T-helper 17 cell (primary cell): ENCODE results near the gene GAL3ST1. TPM values are rescaled to one million over a fixed set of nuclear protein-coding genes. Genes with fewer than 3 reads are reported as not detected.
"Not testable (repeated sequence)": the region's sequence is repeated elsewhere in the genome, so short reads cannot be mapped to it uniquely, and the experiment has no call there.

ENCODE experiments used
- ATAC-seq: fragments of 150-1000 bp; cut with Tn5 transposase; 2 replicates; pipeline ENCODE4 v1.10.0; 2021; ENCODE audit warnings: mild to moderate bottlenecking, moderate library complexity
- DNase-seq, 3 donors: peaks; one replicate each; pipeline versions ENCODE4 v3.0.0 to v3.0.0-alpha.2; 2020 to 2021
- H3K9me3 ChIP-seq: one replicate; pipeline ENCODE4 v1.7.0; 2013; ENCODE audit warnings: low read length, mild to moderate bottlenecking; ENCODE audit not compliant: control insufficient read depth, poor library complexity, severe bottlenecking
- H3K27ac Mint-ChIP-seq: one replicate; pipeline ENCODE4 v1.8.0; 2022; ENCODE audit warnings: mild to moderate bottlenecking, moderate library complexity, mixed read lengths
- H3K27me3 Mint-ChIP-seq: one replicate; pipeline ENCODE4 v1.8.0; 2022; ENCODE audit warnings: mixed read lengths
- H3K36me3 Mint-ChIP-seq: one replicate; pipeline ENCODE4 v1.8.0; 2022; ENCODE audit warnings: low read depth, mixed read lengths
- H3K4me1 Mint-ChIP-seq: one replicate; pipeline ENCODE4 v1.8.0; 2022; ENCODE audit warnings: mild to moderate bottlenecking, mixed read lengths
- H3K4me3 Mint-ChIP-seq: one replicate; pipeline ENCODE4 v1.8.0; 2022; ENCODE audit warnings: mild to moderate bottlenecking, moderate library complexity, mixed read lengths
- total RNA-seq, 4 donors: library from RNA in 2 of 4; stranded (reverse) in 2 of 4; gene quantifications; one replicate each; pipeline ENCODE4 v1.2.3 and lab custom pipeline; 2022 to 2026

The GAL3ST1 gene
- total RNA-seq (not detected), total RNA-seq (lab: John Stamatoyannopoulos, UW) (0 to 0.23 reads per million in 2 donors)

GRCh38 chr22:30574095-30574981, at the start of gene GAL3ST1:
Gene GAL3ST1 (minus strand): TSS chr22:30574665. CDS start chr22:30557392, 17,273 bp downstream.
- Mint-ChIP-seq H3K36me3 (peaks cover 8% of the 10 kb centered on the region), H3K27ac (no peak within 1 kb of the TSS), H3K4me1 (peaks cover 9% of the 10 kb centered on the region), H3K27me3 (no peaks in the 10 kb centered on the region), H3K4me3 (no peak within 1 kb of the TSS)
- no peak for DNase-seq
- no peaks in the 10 kb centered on the region for H3K9me3 ChIP-seq
- ATAC-seq: no peak

- H3K27me3 Mint-ChIP-seq: peaks cover 13% of the 10 kb centered on the region
- H3K36me3 Mint-ChIP-seq, H3K9me3 ChIP-seq, DNase-seq, H3K4me1 Mint-ChIP-seq, H3K4me3 Mint-ChIP-seq, ATAC-seq, H3K27ac Mint-ChIP-seq: not testable (repeated sequence)
Measured at GRCh38 chr22:30619909-30620308, 45.4 kb upstream of the GAL3ST1 start.

- DNase-seq: no peak
- H3K27me3 Mint-ChIP-seq: peaks cover 19% of the 10 kb centered on the region
- no peak overlapping the region for H3K4me3 Mint-ChIP-seq
- H3K4me1 Mint-ChIP-seq: peaks cover 6% of the 10 kb centered on the region
- H3K36me3 Mint-ChIP-seq: peaks cover 6% of the 10 kb centered on the region
- no peaks in the 10 kb centered on the region for H3K9me3 ChIP-seq
- ATAC-seq: no peak
- no peak overlapping the region for H3K27ac Mint-ChIP-seq
Measured at GRCh38 chr22:30617819-30618218, 43.4 kb upstream of the GAL3ST1 start.

- H3K9me3 ChIP-seq: no peaks in the 10 kb centered on the region
- ATAC-seq (no peak), DNase-seq (no peak)
- no peak overlapping the region for H3K4me3 Mint-ChIP-seq
- peaks cover 20% of the 10 kb centered on the region for H3K27me3 Mint-ChIP-seq
- no peak overlapping the region for H3K27ac Mint-ChIP-seq
- peaks cover 5% of the 10 kb centered on the region for H3K4me1 Mint-ChIP-seq
- peaks cover 6% of the 10 kb centered on the region for H3K36me3 Mint-ChIP-seq
Measured at GRCh38 chr22:30615543-30615954, 41.1 kb upstream of the GAL3ST1 start.

GRCh38 chr22:30614879-30615278, 40.4 kb upstream of the GAL3ST1 start:
- DNase-seq (no peak), ATAC-seq (no peak)
- no peaks in the 10 kb centered on the region for H3K9me3 ChIP-seq
- peaks cover 20% of the 10 kb centered on the region for H3K27me3 Mint-ChIP-seq
- no peak overlapping the region for H3K4me3 Mint-ChIP-seq
- H3K27ac Mint-ChIP-seq: no peak overlapping the region
- peaks cover 6% of the 10 kb centered on the region for H3K36me3 Mint-ChIP-seq
- peaks cover 5% of the 10 kb centered on the region for H3K4me1 Mint-ChIP-seq

GRCh38 chr22:30614268-30614667, 39.8 kb upstream of the GAL3ST1 start:
- no peak for ATAC-seq
- H3K9me3 ChIP-seq: no peaks in the 10 kb centered on the region
- H3K27me3 Mint-ChIP-seq: peaks cover 20% of the 10 kb centered on the region
- no peak for DNase-seq
- H3K4me3 Mint-ChIP-seq: no peak overlapping the region
- peaks cover 6% of the 10 kb centered on the region for H3K36me3 Mint-ChIP-seq
- H3K27ac Mint-ChIP-seq: no peak overlapping the region
- peaks cover 7% of the 10 kb centered on the region for H3K4me1 Mint-ChIP-seq

- Mint-ChIP-seq H3K4me1 (peaks cover 8% of the 10 kb centered on the region), H3K27me3 (peaks cover 20% of the 10 kb centered on the region), H3K27ac (no peak overlapping the region), H3K36me3 (peaks cover 6% of the 10 kb centered on the region), H3K4me3 (no peak overlapping the region)
- H3K9me3 ChIP-seq: no peaks in the 10 kb centered on the region
- DNase-seq: no peak
- ATAC-seq: no peak
Measured at GRCh38 chr22:30612789-30613188, 38.3 kb upstream of the GAL3ST1 start.

GRCh38 chr22:30611197-30611596, 36.7 kb upstream of the GAL3ST1 start:
- peaks cover 3% of the 10 kb centered on the region for H3K36me3 Mint-ChIP-seq
- no peak for DNase-seq
- no peak overlapping the region for H3K27ac Mint-ChIP-seq
- peaks cover 16% of the 10 kb centered on the region for H3K4me1 Mint-ChIP-seq
- H3K27me3 Mint-ChIP-seq: peaks cover 12% of the 10 kb centered on the region
- no peak for ATAC-seq
- H3K9me3 ChIP-seq: no peaks in the 10 kb centered on the region
- no peak overlapping the region for H3K4me3 Mint-ChIP-seq

- no peak overlapping the region for H3K4me3 Mint-ChIP-seq
- H3K27ac Mint-ChIP-seq: no peak overlapping the region
- DNase-seq (no peak), ATAC-seq (no peak)
- H3K36me3 Mint-ChIP-seq: peaks cover 3% of the 10 kb centered on the region
- peaks cover 12% of the 10 kb centered on the region for H3K27me3 Mint-ChIP-seq
- H3K9me3 ChIP-seq: no peaks in the 10 kb centered on the region
- H3K4me1 Mint-ChIP-seq: peaks cover 15% of the 10 kb centered on the region
Measured at GRCh38 chr22:30610299-30610698, 35.8 kb upstream of the GAL3ST1 start.

GRCh38 chr22:30609260-30610185, 35.1 kb upstream of the GAL3ST1 start:
- H3K27ac Mint-ChIP-seq: peak overlapping the region; percentile 53
- H3K36me3 Mint-ChIP-seq: peaks cover 3% of the 10 kb centered on the region
- H3K9me3 ChIP-seq: no peaks in the 10 kb centered on the region
- peaks cover 12% of the 10 kb centered on the region for H3K27me3 Mint-ChIP-seq
- no peak overlapping the region for H3K4me3 Mint-ChIP-seq
- peaks cover 15% of the 10 kb centered on the region for H3K4me1 Mint-ChIP-seq
- ATAC-seq: peak; percentile 38
- no peak for DNase-seq

GRCh38 chr22:30607939-30608338, 33.5 kb upstream of the GAL3ST1 start:
- Mint-ChIP-seq H3K4me1 (peaks cover 13% of the 10 kb centered on the region), H3K4me3 (no peak overlapping the region), H3K27ac (peak overlapping the region; percentile 68), H3K36me3 (no peaks in the 10 kb centered on the region), H3K27me3 (peaks cover 6% of the 10 kb centered on the region)
- ATAC-seq: no peak
- H3K9me3 ChIP-seq: no peaks in the 10 kb centered on the region
- DNase-seq: no peak

- H3K27me3 Mint-ChIP-seq: peaks cover 6% of the 10 kb centered on the region
- no peaks in the 10 kb centered on the region for H3K36me3 Mint-ChIP-seq
- DNase-seq (no peak), ATAC-seq (no peak)
- peak overlapping the region; percentile 68 for H3K27ac Mint-ChIP-seq
- peak overlapping the region; percentile 90 for H3K4me3 Mint-ChIP-seq
- H3K4me1 Mint-ChIP-seq: peaks cover 13% of the 10 kb centered on the region
- H3K9me3 ChIP-seq: no peaks in the 10 kb centered on the region
Measured at GRCh38 chr22:30607300-30607930, 33.0 kb upstream of the GAL3ST1 start.
